HepG2 (cell line): Measurements from ENCODE around the gene PARP14. TPM values are rescaled to one million over a fixed set of nuclear protein-coding genes. Genes with fewer than 3 reads are reported as not detected.

Source experiments
- ATAC-seq: fragments of 200-7000 bp; cut with Tn5 transposase; 3 replicates; pipeline ENCODE4 v1.9.1; 2020; ENCODE audit warnings: mild to moderate bottlenecking, moderate library complexity
- BruUV-seq: library from RNA; stranded (reverse); fragments of 400-500 nt; replicated peaks from 2 replicates; lab custom pipeline; 2021; lab: Mats Ljungman, UMichigan
- CTCF ChIA-PET: fragments of 300-600 bp; formaldehyde crosslinking; extraction: SDS; loops from one replicate; lab custom pipeline; 2021; ENCODE audit warnings: low total read pairs, inconsistent platforms, low intra/inter-chr PET ratio; lab: Yijun Ruan, JAX
- POLR2A ChIA-PET: fragments of 350-600 bp; sonication (Branson Sonifier 250); formaldehyde crosslinking; loops from one replicate; lab custom pipeline; 2020; ENCODE audit warnings: antibody characterized with exemption, inconsistent platforms; lab: Yijun Ruan, JAX
- DNase-seq: peaks from one replicate; pipeline ENCODE4 v3.0.0-alpha.2; 2015; ENCODE audit warnings: low spot score
- FAIRE-seq: peaks from 3 replicates; lab custom pipeline; 2011; peaks lifted over from hg19 to GRCh38; lab: Jason Lieb, UNC
- H2AFZ ChIP-seq: one replicate; pipeline ENCODE4 v1.6.1; 2011; ENCODE audit warnings: low read length, inconsistent platforms
- H3K27ac ChIP-seq: fragments of 300-600 bp; 3 replicates; pipeline ENCODE4 v1.8.0; 2011; ENCODE audit warnings: mixed run types, mild to moderate bottlenecking, mixed read lengths, low read length, inconsistent platforms; ENCODE audit not compliant: insufficient read depth; ENCODE audit errors: extremely low read length
- H3K27me3 ChIP-seq, 2 experiments: fragments of 200-600 bp in 1 of 2; 2 replicates in 1 of 2; 3 replicates in 1 of 2; pipeline versions ENCODE4 v1.6.0 to v1.8.0; 2011; ENCODE audit warnings: low read length in 2 of 2, mild to moderate bottlenecking in 2 of 2, moderate library complexity in 2 of 2, inconsistent platforms in 1 of 2; ENCODE audit not compliant: insufficient read depth in 2 of 2, control insufficient read depth in 1 of 2
- H3K36me3 ChIP-seq, 2 experiments: fragments of 200-600 bp in 1 of 2; replicated peaks in 1 of 2; 2 replicates in 1 of 2; 3 replicates in 1 of 2; pipeline versions ENCODE4 v1.5.1 to v1.8.0; 2011; ENCODE audit warnings: low read length in 2 of 2, inconsistent platforms in 1 of 2; ENCODE audit not compliant: insufficient read depth in 2 of 2, control insufficient read depth in 1 of 2
- H3K4me1 ChIP-seq: 2 replicates; pipeline ENCODE4 v1.5.1; 2012; ENCODE audit warnings: low read length, inconsistent platforms; ENCODE audit not compliant: insufficient read depth
- H3K4me2 ChIP-seq: 2 replicates; pipeline ENCODE4 v1.6.0; 2011; ENCODE audit warnings: low read depth, low read length, inconsistent platforms
- H3K4me3 ChIP-seq, 3 experiments: fragments of 200-600 bp in 1 of 3; sonication (generic), shearing (Covaris generic) in 1 of 3; replicated peaks in 1 of 3; 2 replicates each; pipeline ENCODE4 v1.5.1; 2011 to 2016; ENCODE audit warnings: low read length in 3 of 3, inconsistent platforms in 2 of 3, low read depth in 2 of 3, mild to moderate bottlenecking in 2 of 3, control low read depth in 1 of 3, mixed read lengths in 1 of 3; ENCODE audit not compliant: insufficient read depth in 1 of 3
- H3K79me2 ChIP-seq: one replicate; pipeline ENCODE4 v1.6.1; 2011; ENCODE audit warnings: low read length, inconsistent platforms; ENCODE audit not compliant: insufficient read depth
- H3K9ac ChIP-seq: 2 replicates; pipeline ENCODE4 v1.6.0; 2011; ENCODE audit warnings: mild to moderate bottlenecking, low read depth, low read length, inconsistent platforms; ENCODE audit not compliant: insufficient read depth
- H3K9me3 ChIP-seq: 2 replicates; pipeline ENCODE4 v1.5.1; 2012; ENCODE audit warnings: mild to moderate bottlenecking, low read length
- H4K20me1 ChIP-seq: 2 replicates; pipeline ENCODE4 v1.6.0; 2011; ENCODE audit warnings: inconsistent platforms, mild to moderate bottlenecking, low read length, moderate library complexity; ENCODE audit not compliant: insufficient read depth
- BRF2 ChIP-seq: sonication (generic); formaldehyde crosslinking; IDR thresholded peaks from 2 replicates; pipeline ENCODE4 v1.8.1; 2022; ENCODE audit warnings: mild to moderate bottlenecking, missing genetic modification reagents
- MED13 ChIP-seq: sonication (generic); formaldehyde crosslinking; IDR thresholded peaks from 2 replicates; pipeline ENCODE4 v1.5.0; 2020; ENCODE audit warnings: missing genetic modification reagents
- PBX2 ChIP-seq: IDR thresholded peaks from 2 replicates; pipeline ENCODE4 v1.6.1; 2016; ENCODE audit warnings: control low read depth
- PHF20 ChIP-seq: sonication (generic); formaldehyde crosslinking; IDR thresholded peaks from 2 replicates; pipeline ENCODE4 v1.5.0; 2020; ENCODE audit warnings: mild to moderate bottlenecking, missing genetic modification reagents
- POGZ ChIP-seq: sonication (generic); formaldehyde crosslinking; IDR thresholded peaks from 2 replicates; pipeline ENCODE4 v1.4.0; 2020; ENCODE audit warnings: mild to moderate bottlenecking, missing genetic modification reagents
- SNAPC5 ChIP-seq: sonication (generic); formaldehyde crosslinking; IDR thresholded peaks from 2 replicates; pipeline ENCODE4 v1.8.1; 2023; ENCODE audit warnings: mild to moderate bottlenecking, missing genetic modification reagents, borderline replicate concordance
- STAG1 ChIP-seq: sonication (generic); formaldehyde crosslinking; IDR thresholded peaks from 2 replicates; pipeline ENCODE4 v1.4.0; 2020; ENCODE audit warnings: missing genetic modification reagents
- STAT5B ChIP-seq: sonication (generic); formaldehyde crosslinking; IDR thresholded peaks from 2 replicates; pipeline ENCODE4 v1.4.0; 2020; ENCODE audit warnings: missing genetic modification reagents
- TERF1 ChIP-seq: sonication (generic); formaldehyde crosslinking; IDR thresholded peaks from 2 replicates; pipeline ENCODE4 v1.8.0; 2022; ENCODE audit warnings: mild to moderate bottlenecking, missing genetic modification reagents, moderate library complexity
- YY1 ChIP-seq: IDR thresholded peaks from 2 replicates; pipeline ENCODE4 v1.6.1; 2011; ENCODE audit warnings: low read length, low read depth, moderate library complexity, mild to moderate bottlenecking; ENCODE audit not compliant: insufficient read depth, insufficient replicate concordance
- ZNF205 ChIP-seq: IDR thresholded peaks from 2 replicates; pipeline ENCODE4 v1.6.1; 2018; ENCODE audit warnings: missing biosample characterization, missing genetic modification reagents
- ZNF3 ChIP-seq: IDR thresholded peaks from 2 replicates; pipeline ENCODE4 v1.7.0; 2017; ENCODE audit warnings: inconsistent platforms
- ZNF432 ChIP-seq: sonication (generic); formaldehyde crosslinking; IDR thresholded peaks from 2 replicates; pipeline ENCODE4 v1.5.0; 2020; ENCODE audit warnings: missing genetic modification reagents, mild to moderate bottlenecking, borderline replicate concordance
- ZXDC ChIP-seq: sonication (generic); formaldehyde crosslinking; IDR thresholded peaks from 2 replicates; pipeline ENCODE4 v1.5.0; 2020; ENCODE audit warnings: mild to moderate bottlenecking, missing genetic modification reagents
- WGBS: methylation state at CpG from one replicate; pipeline ENCODE4 v1.1.6; 2017; ENCODE audit warnings: low lambda C conversion rate; 5-methylcytosine and 5-hydroxymethylcytosine counted together
- in situ Hi-C: cut with HindIII; loops from 2 replicates; pipeline ENCODE4 v1.10.0; 2017; ENCODE audit warnings: low pct_unique_long_range_greater_than_20kb; ENCODE audit not compliant: extremely low pct_ligation_motif_present
- intact Hi-C: fragments of 100-400 bp; cut with micrococcal nuclease; formaldehyde crosslinking; loops from one replicate; pipeline ENCODE4 v1.10.0; 2022; ENCODE audit not compliant: unreplicated experiment
- polyA plus RNA-seq, 8 experiments: library from polyadenylated mRNA; depleted of rRNA in 3 of 8; stranded (reverse) in 7 of 8; unstranded in 1 of 8; fragments of >200 nt; fragmentation: Illumina TruSeq in 4 of 8; extraction: Trizol in 4 of 8; gene quantifications; 2 replicates each; pipeline versions ENCODE4 v1.2.1 to v1.2.3, GENCODE V29; 2011 to 2016; ENCODE audit warnings: low read depth in 4 of 8, missing spikeins in 1 of 8, mixed read lengths in 1 of 8; ENCODE audit not compliant: insufficient read depth in 1 of 8
- total RNA-seq, 5 experiments: library from RNA; depleted of rRNA; stranded (reverse); fragments of >200 nt; fragmentation: Illumina TruSeq; extraction: Trizol; gene quantifications; 2 replicates each; pipeline ENCODE4 v1.2.3, GENCODE V29; 2016; ENCODE audit warnings: low read depth in 1 of 5

The PARP14 gene
- total and polyA plus RNA-seq, 2 of the 13 experiments (the other 11 are each of a cell fraction or from before 2014, with no cell fraction given): 9.0 to 19.1 TPM

- Histone ChIP-seq H2AFZ (no peak overlapping the region), H3K9me3 (no peaks in the 10 kb centered on the region), H3K9ac (no peak overlapping the region), H3K27ac (no peak overlapping the region), H3K79me2 (no peaks in the 10 kb centered on the region), H3K27me3 (peaks cover 4 to 50% of the 10 kb centered on the region in 2 experiments; a peak in 4 of 5 replicates), H3K4me3 (no peak overlapping the region), H3K4me2 (no peak overlapping the region), H3K36me3 (no peaks in the 10 kb centered on the region), H4K20me1 (peaks cover 11% of the 10 kb centered on the region), H3K4me1 (peaks cover 7% of the 10 kb centered on the region)
- ATAC-seq (no peak), FAIRE-seq (no peak), DNase-seq (no peak)
- 38% methylated on average over 5 of the region's 5 CpGs for WGBS
- ChIA-PET POLR2A (no interaction called here), CTCF (no interaction called here)
- BruUV-seq: no TSS peak
- intact Hi-C loops (no loop called here), in situ Hi-C loops (no loop called here)
- no peak for TF ChIP-seq ZNF3
- no peak for TF ChIP-seq ZNF432 (CRISPR knock-in tag)
- no peak for TF ChIP-seq ZXDC (CRISPR knock-in tag)
- TF ChIP-seq TERF1 (CRISPR knock-in tag): no peak
- TF ChIP-seq MED13 (CRISPR knock-in tag): no peak
- TF ChIP-seq STAG1 (CRISPR knock-in tag): no peak
- TF ChIP-seq YY1: no peak
- no peak for TF ChIP-seq STAT5B (CRISPR knock-in tag)
- no peak for TF ChIP-seq PBX2 (CRISPR knock-in tag)
- no peak for TF ChIP-seq BRF2 (CRISPR knock-in tag)
- no peak for TF ChIP-seq POGZ (CRISPR knock-in tag)
- no peak for TF ChIP-seq PHF20
- no peak for TF ChIP-seq SNAPC5 (CRISPR knock-in tag)
- TF ChIP-seq ZNF205 (CRISPR knock-in tag): no peak
Measured at GRCh38 chr3:122646146-122646988, 34.3 kb upstream of the PARP14 start.
